Measurements from ENCODE around the gene OR2T6. TPM values are rescaled to one million over a fixed set of nuclear protein-coding genes. Genes with fewer than 3 reads are reported as not detected.
"Not testable (repeated sequence)": the region's sequence is repeated elsewhere in the genome, so short reads cannot be mapped to it uniquely, and the experiment has no call there.

Gene OR2T6
- total RNA-seq, 1 donor from 2014 or later, result not detected

- not testable (repeated sequence) for DNase-seq (ENCODE audit: low read depth in 2 of 2)
Observed at GRCh38 chr1:248432201-248432600, 56.7 kb downstream of the OR2T6 start.

- not testable (repeated sequence) for DNase-seq (ENCODE audit: low read depth in 2 of 2)
Observed at GRCh38 chr1:248433811-248434415, 58.4 kb downstream of the OR2T6 start.

- not testable (repeated sequence) for DNase-seq (ENCODE audit: low read depth in 2 of 2)
Observed at GRCh38 chr1:248434913-248435312, 59.4 kb downstream of the OR2T6 start.

GRCh38 chr1:248436303-248436702, 60.8 kb downstream of the OR2T6 start:
- not testable (repeated sequence) for DNase-seq (ENCODE audit: low read depth in 2 of 2)

- not testable (repeated sequence) for DNase-seq (ENCODE audit: low read depth in 2 of 2)
Observed at GRCh38 chr1:248438668-248439067, 63.1 kb downstream of the OR2T6 start.

- not testable (repeated sequence) for DNase-seq (ENCODE audit: low read depth in 2 of 2)
Observed at GRCh38 chr1:248439283-248439682, 63.7 kb downstream of the OR2T6 start.

Other genes with a start within 250 kb of the OR2T6 start
- not detected in 2 replicates for gene OR2M5, start 230.6 kb upstream of the OR2T6 start, total RNA-seq
- not detected in 2 replicates for gene OR2M2, start 200.9 kb upstream of the OR2T6 start, total RNA-seq
- gene OR2M3, start 178.5 kb upstream of the OR2T6 start, total RNA-seq, result not detected in 2 replicates
- not detected in 2 replicates for gene OR2M4, start 144.3 kb upstream of the OR2T6 start, total RNA-seq
- gene OR2T33, start 97.8 kb upstream of the OR2T6 start, total RNA-seq, result not detected in 2 replicates
- not detected in 2 replicates for gene OR2T12, start 72.3 kb upstream of the OR2T6 start, total RNA-seq
- not detected in 2 replicates for gene OR2M7, start 51.2 kb upstream of the OR2T6 start, total RNA-seq
- not detected in 2 replicates for gene OR14C36, start 27.0 kb upstream of the OR2T6 start, total RNA-seq
- not detected in 2 replicates for gene OR2T4, start 14.1 kb upstream of the OR2T6 start, total RNA-seq
- not detected in 2 replicates for gene OR2T1, start 27.3 kb downstream of the OR2T6 start, total RNA-seq
- gene OR2T2, start 69.9 kb downstream of the OR2T6 start, total RNA-seq, result not detected in 2 replicates
- gene OR2T3, start 97.6 kb downstream of the OR2T6 start, total RNA-seq, result not detected in 2 replicates
- gene OR2T5, start 112.8 kb downstream of the OR2T6 start, total RNA-seq, result not detected in 2 replicates
- gene OR2G6, start 132.3 kb downstream of the OR2T6 start, total RNA-seq, result not detected in 2 replicates
- not detected in 2 replicates for gene OR2T29, start 187.0 kb downstream of the OR2T6 start, total RNA-seq
- gene OR2T34, start 199.0 kb downstream of the OR2T6 start, total RNA-seq, result not detected in 2 replicates
- not detected in 2 replicates for gene OR2T10, start 222.0 kb downstream of the OR2T6 start, total RNA-seq